Thyroid gland (tissue), 4 donors: Measurements from ENCODE around the gene MYO1D.

ENCODE experiments used
- POLR2A ChIP-seq, 2 donors: fragments of 450-650 bp; IDR thresholded peaks; one replicate each; pipeline ENCODE4 v1.6.1; 2017; ENCODE audit warnings: antibody characterized with exemption in 2 of 2, mild to moderate bottlenecking in 2 of 2, moderate library complexity in 1 of 2
- TF ChIP-seq, protein P1 (sequence below), 6 experiments: fragments of 200-600 bp in 3 of 6; fragments of 450-650 bp in 3 of 6; sonication (generic) in 3 of 6; IDR thresholded peaks; one replicate each; pipeline ENCODE4 v1.5.1; 2016 to 2019; ENCODE audit warnings: antibody characterized with exemption in 6 of 6, mild to moderate bottlenecking in 2 of 6, inconsistent platforms in 1 of 6, moderate library complexity in 1 of 6

DNA sequence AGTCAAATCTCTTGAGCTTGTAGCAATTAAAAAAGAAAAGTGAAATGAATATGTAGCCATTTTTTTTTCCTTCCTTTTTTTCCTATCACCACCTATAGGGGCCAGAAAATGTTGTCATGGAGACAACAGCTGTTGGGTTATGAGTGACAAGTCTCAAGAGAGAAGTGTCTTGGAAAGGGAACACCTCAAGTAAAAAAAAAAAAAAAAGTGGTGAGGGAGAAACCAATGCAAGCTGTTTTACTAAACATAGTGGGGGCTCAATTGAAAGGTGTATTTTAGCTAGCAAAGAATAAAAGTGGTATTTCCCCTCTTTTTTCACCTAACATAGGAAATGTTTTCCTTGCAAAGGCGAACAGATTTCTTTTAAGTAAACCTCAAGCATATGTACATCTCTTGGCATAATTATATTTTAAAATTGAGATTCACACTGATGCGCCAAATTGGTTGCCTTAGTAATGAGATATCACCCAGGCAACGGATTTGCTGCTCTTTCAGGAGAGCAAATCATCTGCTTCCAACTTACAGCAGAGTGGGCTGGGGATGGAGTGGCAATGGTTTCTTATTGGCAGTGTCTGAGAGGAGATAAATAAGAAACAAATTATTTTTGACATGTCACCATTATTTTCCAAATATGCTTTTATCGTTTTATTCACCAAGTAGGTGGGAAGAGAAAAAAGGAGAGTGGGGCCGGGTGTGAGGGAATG, 183.6 kb downstream of the MYO1D start:
- TF ChIP-seq, protein P1, sequence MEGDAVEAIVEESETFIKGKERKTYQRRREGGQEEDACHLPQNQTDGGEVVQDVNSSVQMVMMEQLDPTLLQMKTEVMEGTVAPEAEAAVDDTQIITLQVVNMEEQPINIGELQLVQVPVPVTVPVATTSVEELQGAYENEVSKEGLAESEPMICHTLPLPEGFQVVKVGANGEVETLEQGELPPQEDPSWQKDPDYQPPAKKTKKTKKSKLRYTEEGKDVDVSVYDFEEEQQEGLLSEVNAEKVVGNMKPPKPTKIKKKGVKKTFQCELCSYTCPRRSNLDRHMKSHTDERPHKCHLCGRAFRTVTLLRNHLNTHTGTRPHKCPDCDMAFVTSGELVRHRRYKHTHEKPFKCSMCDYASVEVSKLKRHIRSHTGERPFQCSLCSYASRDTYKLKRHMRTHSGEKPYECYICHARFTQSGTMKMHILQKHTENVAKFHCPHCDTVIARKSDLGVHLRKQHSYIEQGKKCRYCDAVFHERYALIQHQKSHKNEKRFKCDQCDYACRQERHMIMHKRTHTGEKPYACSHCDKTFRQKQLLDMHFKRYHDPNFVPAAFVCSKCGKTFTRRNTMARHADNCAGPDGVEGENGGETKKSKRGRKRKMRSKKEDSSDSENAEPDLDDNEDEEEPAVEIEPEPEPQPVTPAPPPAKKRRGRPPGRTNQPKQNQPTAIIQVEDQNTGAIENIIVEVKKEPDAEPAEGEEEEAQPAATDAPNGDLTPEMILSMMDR (IDR thresholded peaks at IDR 0.05) = no peak
- TF ChIP-seq POLR2A (IDR thresholded peaks at IDR 0.05) = no peak
